SKM-1 treated with dmso at 0.1 percent for 144 hours (cell line): Measurements from ENCODE around the gene BOK.
"Not testable (repeated sequence)": the region's sequence is repeated elsewhere in the genome, so short reads cannot be mapped to it uniquely, and the experiment has no call there.

ENCODE experiments used
- DNase-seq: peaks from one replicate; lab custom pipeline; 2025; ENCODE audit not compliant: unreplicated experiment; lab: John Stamatoyannopoulos, UW

The BOK gene

DNA sequence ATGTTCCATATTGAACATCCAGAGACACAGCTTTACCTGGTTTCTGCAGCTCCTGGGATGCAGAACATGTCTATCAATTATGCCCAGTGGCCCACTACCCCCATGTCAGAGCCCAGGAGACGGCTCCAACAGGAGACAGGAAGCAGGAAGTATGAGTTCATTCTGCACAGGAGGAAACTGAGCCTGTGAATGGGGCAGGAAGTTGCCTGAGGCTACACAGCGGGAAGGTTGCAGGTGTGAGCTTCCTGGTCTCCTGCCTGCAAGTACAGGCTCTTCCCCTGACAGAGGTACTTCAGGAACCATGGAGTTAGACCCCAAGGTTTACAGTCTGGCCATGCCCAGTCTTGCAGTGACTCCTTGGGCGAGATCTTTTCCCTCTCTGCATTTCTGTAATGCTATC, 2.8 kb upstream of the BOK start:
- DNase-seq = no peak

DNA sequence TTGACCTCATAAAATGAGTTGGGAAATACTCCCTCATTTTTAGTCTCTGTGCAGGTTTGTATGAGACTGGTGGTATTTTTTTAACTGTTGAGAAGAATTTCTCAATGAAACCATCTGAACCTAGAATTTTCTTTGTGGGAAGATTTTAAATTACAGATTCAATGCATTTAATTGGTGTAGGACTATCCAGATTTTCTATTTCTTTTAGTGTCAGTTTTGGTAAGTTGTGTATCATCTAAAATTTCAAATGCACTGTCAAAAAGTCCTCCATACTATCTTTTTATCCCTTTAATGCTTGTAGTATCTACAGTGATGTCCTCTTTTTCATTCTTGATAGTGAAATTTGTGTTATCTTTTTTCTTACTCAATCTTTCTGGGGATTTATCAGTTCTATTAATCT, 1.8 kb upstream of the BOK start:
- DNase-seq = no peak

DNA sequence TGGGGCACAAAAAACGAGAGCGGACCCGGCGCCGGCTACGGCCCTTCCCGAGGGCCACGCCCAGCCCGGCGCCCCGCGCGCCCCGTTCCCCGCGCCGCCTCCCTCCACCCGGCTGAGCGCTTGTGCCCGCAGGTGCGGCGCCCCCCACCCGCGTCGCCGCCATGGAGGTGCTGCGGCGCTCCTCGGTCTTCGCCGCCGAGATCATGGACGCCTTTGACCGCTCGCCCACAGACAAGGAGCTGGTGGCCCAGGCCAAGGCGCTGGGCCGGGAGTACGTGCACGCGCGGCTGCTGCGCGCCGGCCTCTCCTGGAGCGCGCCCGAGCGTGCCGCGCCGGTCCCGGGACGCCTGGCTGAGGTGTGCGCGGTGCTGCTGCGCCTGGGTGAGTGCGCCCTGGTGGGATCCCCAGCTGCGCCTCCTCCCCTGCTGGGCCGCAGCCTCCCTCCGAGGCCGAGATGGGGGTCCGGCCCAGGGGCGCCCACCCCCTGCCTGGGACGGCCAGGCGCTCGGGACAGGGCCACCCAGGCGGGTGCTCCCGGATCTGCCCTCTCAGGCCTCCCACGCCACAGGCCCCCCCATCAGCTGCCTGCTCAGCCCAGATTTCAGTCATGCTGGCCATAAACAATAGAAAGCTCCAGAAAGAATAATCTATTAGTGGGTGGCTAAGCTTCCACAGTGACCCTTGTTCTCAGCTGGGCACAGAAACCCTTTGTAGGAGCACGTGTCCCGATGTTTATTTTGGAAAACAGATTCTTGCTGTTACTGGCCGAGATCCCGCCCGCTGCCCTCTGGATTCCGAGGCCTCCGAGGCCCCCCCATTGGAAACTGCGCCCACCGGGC, 997 bp downstream of the BOK start:
- no peak for DNase-seq

DNA sequence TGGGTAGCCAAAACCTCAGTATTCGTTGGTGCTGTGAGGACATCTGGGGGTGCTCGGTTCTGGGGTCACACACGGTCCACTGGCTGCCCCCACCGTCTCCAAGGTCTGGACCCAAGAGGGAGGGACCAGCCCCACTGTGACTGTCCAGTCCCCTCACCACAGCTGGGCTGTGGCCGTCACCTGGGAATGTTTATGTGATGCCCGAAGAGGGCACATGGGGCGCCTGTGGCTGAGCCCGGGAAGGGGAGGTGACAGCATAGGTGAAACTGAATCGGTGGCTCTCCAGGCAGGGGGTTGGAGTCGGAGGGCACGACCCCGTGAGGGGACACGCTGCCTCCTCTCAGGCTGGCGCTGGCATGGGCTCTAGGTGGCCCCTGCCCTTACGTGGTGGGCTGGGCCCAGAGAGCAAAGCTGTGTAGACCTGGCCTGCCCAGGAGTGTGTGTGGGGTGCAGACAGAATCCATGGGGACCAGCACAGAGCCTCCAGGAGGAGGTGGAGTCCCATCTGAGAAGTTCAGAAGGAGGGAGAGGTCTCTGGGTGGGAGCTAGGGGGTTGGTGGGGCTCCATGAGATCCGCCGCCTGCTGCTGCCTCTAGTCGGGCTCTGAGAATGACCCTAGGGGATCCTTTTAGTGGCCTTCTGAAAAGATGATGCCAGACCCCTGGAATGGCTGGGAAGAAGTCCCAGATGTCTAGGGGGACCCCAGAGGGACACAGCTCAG, 1.8 kb downstream of the BOK start:
- DNase-seq = no peak

DNA sequence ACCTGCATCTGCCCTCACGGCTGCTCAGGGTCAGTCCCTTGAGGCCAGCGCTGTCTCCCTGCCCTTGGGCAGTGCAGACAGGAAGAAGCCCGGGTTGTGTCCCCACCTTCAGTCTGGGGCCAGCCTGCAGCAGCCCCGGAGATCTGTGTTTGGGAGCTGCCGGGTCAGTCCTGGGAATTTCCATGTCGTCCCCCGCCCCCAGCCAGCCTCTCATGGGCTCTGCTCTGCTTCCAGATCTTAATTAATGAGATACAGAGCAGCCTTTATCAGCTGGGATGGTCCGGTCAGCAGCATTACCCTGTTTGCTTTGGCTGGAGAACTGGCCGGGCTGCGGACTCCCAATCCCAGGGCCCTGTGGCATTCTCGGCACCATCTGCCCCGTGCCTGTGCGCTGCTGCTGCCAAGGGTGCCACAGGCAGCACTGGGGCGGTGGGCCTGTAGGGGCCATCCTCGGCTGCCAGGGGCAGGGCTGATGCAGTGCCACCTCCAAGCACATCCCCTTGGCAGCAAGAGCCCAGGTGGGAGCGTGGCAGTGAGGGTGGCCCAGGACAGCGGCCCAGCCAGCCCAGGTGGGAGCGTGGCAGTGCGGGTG, 2.4 kb downstream of the BOK start:
- no peak for DNase-seq

DNA sequence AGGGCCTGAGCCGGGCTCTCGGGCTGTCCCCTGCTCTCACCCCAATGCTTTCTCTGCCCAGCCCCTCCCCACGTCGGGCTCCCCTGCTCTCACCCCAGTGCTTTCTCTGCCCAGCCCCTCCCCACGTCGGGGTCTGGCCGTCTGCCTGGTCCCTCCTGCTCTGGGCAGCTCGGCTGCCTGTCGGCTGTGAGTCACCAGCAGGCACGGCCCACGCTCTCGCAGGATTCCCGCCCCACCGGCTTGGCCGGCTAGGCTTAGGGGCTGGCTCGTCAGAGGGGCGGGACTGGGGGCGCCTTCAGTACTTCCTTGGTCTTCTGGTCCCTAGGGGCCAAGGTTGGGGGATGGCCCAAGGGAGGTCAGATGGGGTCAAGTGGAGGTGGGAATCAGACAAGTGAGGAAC, 3.3 kb downstream of the BOK start:
- no peak for DNase-seq

DNA sequence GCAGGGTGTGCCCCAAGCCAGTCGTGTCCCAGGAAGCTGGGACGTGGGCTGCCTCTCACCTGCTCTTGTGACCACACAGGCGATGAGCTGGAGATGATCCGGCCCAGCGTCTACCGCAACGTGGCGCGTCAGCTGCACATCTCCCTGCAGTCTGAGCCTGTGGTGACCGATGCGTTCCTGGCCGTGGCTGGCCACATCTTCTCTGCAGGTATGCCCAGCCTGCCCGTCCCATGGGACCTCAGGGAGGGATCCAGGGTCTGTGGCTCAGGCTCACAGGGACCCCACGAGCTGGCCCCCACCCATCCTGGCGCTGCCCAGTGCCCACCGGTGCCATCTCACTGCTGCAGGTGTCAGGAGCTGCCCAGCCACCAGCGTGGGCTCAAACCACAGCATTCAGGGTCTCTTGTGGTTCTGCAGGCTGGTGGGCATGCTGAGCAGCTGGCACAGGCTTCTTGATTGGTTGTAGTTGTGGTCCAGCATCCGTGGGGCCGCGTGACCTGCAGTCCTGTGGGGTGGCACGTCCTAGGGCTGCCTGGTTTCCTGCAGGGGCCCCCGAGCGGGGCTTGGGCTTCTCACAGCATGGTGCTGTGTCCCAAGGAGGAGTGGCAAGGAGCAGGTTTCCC, 3.8 kb downstream of the BOK start:
- DNase-seq = no peak

DNA sequence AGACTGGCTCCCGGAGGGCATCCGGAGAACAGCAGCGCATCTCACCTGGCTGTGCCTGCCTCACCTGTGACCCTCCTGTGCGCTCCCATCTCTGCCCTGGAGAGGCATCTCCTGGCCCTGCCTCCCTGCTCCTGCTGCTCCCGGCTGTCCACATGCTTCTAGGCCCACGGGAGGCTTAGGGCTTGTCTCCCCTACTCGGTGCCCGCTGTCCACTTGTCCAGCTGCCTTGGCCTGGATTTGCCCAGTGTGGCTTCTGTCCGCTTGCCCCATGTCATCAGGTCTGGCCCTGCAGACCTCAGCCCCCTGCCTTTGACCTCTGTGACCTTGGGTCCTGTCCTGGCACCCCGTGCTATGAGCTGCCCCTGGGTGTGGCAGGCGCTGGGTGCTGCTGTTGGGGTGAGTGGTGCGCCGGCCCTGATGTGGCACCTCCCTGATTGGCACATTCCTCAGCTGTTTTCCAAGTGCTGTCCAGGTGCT, 4.5 kb downstream of the BOK start:
- DNase-seq = no peak

DNA sequence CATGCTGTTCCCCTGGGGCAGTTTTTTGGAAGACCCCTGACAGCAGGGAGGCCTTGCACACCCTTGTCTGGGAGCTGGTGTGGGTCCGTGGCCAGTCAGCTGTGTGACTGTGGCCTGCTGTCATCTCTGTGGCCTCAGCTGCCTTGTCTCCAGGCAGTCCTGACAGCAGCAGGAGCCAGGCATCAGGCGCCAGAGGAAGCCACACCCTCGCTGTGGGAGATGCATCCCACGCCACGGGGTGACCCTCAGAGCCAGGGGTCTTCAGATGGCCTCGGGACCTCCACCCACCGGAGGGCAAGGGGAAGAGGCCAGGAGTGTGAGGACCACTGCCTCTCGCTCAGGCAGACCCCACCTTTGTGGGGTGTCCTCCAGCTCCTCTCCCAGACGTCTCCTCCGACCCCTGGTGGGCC, 5.0 kb downstream of the BOK start:
- no peak for DNase-seq

DNA sequence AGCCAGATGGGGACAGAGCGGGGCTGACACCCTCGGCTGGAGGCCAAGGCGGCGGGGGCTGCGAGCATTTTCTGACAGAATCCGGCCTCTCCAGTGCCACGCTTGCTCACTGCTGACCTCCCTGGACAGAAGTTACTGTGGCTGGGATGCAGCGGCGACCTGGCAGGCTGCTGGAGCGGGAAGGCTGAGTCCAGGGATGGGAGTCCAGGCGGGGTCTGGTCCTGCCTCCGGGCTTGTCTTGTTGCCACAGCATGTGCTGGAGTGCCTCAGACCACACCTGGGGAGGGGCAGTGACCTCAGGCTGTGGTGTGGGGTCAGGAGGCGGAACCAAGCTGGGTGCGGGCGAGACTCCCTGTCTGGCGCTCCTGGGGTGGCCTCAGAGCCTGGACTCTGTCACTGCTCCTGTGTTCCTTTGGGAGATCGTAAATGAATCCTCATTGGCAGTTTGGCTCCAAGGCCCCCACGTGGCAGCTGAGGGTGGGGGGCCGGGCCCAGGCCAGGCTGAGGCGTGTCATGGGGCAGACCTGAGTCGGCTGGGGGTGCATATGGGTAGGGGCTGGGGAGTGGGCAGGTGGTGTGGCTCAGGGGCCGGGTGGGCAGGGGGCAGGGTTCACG, 5.5 kb downstream of the BOK start:
- no peak for DNase-seq

DNA sequence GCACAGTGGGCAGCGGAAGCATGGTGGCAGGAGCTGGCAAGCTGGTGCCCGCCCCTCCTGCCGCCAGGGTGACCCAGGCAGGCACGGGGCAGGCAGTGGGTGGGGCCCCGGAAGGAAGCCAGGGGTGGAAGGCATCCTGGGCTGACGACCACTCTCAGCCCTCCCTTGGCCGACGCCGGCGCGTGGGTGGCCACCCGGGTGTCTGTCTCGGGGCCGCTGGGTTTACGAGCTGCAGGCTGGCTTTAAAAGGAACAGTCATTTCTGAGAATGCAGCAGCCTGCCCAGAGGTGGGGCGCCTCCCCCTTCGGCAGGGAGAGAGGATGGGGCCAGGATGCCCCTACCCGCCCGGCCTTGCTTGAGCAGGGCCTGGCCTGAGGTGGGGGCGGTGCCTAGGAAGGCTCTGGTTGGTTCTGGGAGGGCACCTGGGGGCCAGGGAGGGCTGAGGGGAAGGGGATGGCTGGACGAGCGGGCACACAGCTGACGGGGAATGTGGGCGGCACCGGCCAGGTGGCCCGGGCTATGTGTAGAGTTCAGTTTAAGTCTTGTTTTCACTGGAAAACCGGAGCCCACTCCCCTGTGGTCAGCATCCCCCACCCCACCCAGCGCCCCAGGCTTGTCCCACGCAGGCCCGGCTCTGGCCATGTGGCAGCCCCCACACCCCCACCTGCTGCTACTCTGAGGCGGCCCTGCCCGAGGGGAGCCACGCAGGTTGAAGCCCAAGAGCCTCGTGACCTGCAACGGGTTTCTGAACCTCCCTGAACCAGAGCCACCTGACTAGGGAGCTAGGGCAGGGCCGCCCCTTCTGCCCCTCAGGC, 6.3 kb downstream of the BOK start:
- DNase-seq = no peak

DNA sequence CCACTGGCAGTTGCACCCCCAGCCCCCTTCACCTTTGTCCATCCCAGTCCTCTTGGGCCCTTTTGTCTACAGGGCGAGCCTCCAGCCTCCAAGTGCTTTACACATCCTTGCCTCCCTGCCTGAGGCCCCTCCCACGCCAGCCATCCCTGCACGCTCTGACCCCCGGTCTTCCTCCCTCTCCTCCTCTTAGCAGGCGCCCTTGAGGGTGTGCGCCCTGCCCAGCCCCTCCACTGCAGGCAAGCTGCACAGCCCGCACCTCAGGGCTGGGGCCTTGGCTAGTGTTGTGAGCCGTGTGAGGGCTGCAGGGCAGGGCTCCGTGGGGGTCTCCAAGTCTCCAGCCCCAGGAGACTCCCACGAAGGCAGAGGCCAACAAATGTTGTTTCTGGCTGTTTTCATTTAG, 6.9 kb downstream of the BOK start:
- no peak for DNase-seq

DNA sequence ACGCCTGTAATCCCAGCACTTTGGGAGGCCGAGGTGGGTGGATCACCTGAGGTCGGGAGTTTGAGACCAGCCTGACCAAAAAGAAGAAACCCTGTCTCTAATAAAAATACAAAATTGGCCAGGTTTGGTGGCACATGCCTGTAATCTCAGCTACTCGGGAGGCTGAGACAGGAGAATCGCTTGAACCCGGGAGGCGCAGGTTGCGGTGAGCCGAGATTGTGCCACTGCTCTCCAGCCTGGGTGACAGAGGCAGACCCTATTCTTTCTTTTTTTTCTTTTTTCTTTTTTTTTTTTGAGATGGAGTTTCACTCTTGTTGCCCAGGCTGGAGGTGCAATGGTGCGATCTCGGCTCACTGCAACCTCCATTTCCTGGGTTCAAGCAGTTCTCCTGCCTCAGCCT, 7.5 kb downstream of the BOK start:
- not testable (repeated sequence) for DNase-seq

DNA sequence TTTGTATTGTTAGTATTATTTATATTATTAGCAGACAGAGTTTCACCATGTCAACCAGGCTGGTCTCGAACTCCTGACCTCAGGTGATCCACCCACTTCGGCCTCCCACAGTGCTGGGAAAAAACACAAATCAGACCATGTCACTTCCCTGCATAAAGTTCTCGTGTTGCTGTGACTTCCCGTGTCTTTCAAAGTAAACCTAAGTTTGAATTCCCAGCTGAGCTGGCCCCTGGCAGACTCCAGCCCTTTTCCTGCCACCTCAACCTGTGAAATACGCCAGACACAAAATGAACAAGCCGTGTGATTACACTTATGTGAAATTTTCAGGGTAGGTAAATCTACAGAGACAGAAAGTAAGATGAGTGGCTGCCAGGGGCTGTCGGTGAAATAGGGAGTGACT, 7.9 kb downstream of the BOK start:
- DNase-seq = no peak

DNA sequence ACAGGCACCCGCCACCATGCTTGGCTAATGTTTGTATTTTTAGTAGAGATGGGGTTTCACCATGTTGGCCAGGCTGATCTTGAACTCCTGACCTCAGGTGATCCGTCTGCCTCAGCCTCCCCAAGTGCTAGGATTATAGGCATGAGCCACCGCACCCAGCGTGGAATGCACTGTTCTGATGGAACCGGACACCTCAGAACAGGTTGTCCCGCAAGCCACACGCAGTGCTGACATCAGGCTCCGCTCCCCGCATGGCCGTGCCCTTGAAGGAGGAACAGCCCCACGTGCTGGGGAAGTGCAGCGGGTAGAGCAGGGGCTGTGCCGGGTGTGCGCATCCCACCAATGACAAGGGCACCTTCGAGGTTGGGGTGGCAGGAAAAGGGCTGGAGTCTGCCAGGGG, 8.7 kb downstream of the BOK start:
- not testable (repeated sequence) for DNase-seq

DNA sequence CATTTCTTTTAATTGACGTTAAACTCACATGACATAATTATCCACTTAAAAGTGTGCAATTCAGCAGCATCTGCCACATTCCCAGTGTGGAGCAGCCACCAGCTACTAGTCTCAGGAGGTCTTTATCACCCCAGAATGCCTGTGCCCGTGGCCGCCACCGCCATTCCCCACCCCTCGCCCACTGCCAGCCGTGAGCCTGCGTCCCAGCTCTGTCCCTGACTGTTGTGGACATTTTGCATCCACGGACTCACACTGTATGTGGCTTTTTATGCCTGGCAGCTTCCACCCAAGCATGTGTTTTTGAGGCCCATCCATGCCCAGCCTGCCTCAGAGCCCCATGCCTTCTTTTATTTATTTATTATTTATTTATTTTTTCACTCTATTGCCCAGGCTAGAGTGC, 9.2 kb downstream of the BOK start:
- no peak for DNase-seq

DNA sequence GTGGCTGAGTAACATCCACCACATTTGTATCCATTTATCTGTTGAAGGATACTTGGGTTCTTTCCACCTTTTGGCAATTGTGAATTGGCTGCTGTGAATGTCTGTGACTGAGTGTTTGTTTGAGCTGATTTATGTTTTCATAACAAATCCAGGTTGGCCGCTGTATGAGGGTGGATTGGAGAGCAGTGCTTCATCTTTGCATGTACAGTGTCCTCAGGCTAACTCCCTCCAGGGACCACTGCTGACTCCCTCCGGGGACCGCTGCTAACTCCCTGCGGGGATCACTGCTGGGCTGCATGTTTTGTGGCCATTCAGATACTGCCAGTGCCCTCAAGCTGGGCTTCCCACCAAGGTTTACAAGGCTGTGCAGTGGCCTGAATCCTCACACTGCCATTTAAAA, 10.2 kb downstream of the BOK start:
- DNase-seq = no peak

DNA sequence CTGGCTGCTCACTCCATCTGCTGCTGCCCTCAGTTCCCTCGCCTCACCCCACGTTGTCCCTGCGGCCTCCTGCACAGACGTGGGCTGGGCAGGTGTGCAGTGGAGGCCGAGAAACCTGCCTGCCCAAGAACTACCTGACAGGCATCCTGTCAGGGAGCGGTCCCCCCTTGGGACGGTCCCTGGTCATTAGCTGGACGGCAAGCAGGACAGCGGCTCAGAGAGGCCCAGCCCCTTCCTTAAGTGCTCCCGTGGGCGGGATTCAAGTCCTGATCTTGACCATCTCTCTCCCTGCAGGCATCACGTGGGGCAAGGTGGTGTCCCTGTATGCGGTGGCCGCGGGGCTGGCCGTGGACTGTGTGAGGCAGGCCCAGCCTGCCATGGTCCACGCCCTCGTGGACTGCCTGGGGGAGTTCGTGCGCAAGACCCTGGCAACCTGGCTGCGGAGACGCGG, 11.3 kb downstream of the BOK start:
- DNase-seq = no peak

DNA sequence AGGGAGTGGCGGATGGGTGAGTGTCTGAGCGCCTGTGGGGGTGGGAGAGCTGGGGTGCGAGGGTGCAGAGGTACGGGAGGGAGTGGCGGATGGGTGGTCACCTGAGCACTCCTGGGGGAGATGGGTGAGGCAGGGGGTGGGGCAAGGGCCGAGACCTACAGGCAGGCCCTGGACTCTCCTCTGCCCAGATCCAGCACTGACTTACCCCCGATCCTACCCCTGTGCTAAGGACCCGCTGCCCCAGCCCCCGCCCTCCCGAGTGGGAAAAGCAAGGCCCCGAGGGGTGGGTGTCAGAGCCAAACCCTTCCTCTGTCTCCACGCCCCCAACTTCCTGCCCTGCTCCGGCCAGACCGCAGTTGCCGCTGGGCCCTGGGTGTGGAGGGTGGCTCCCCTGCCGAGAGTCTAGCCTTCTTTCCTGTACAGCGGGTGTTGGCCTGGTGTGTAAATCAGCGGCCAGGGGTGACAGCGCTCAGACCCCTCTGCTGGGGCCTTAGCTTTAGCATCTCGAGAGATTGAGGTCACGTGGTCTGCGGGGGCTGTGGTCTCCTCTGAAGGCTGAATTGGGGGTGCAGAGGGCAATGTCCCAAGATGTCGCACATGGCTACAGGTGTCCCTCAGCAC, 12.5 kb downstream of the BOK start:
- DNase-seq = no peak
